A549 treated with DMSO at 1 μM for 4 hours (cell line): ENCODE results near the gene CYSLTR1. TPM values are rescaled to one million over a fixed set of nuclear protein-coding genes. Genes with fewer than 3 reads are reported as not detected.

Experiments
- total RNA-seq: library from RNA; stranded (reverse); fragments of 200-300 nt; extraction: Qiagen RNA extraction; gene quantifications from 5 replicates; pipeline ENCODE4 v1.2.3, GENCODE V29; 2022; ENCODE audit warnings: low read depth

Gene CYSLTR1
- total RNA-seq: not detected in 5 replicates

GRCh38 chrX:78327370-78328086 is at the start of gene CYSLTR1:
Gene CYSLTR1, minus strand, starts transcription at chrX:78327611. Its CDS starts 53,865 bp downstream, at chrX:78273746.

Other genes starting within 250 kb of the CYSLTR1 start
- 583 to 648 TPM (median 611 TPM) in 5 replicates for gene PGK1, start 223.4 kb downstream of the CYSLTR1 start, total RNA-seq
- 12.6 to 17.0 TPM (median 13.3 TPM) in 5 replicates for gene TAF9B, start 188.0 kb downstream of the CYSLTR1 start, total RNA-seq